Measurements from ENCODE around the gene ABCC8.

GRCh38 chr11:17386331-17387084 is 90.1 kb downstream of the ABCC8 start:
- TF ChIP-seq CTCF (IDR thresholded peaks at IDR 0.05; ENCODE audit: low read length) (peak; percentile 74), EZH2 (IDR thresholded peaks at IDR 0.05; ENCODE audit: borderline replicate concordance, low read length) (no peak)

All from OCI-LY1 (cell line).